ENCODE measurements around the gene SCYL1.

The SCYL1 gene

DNA sequence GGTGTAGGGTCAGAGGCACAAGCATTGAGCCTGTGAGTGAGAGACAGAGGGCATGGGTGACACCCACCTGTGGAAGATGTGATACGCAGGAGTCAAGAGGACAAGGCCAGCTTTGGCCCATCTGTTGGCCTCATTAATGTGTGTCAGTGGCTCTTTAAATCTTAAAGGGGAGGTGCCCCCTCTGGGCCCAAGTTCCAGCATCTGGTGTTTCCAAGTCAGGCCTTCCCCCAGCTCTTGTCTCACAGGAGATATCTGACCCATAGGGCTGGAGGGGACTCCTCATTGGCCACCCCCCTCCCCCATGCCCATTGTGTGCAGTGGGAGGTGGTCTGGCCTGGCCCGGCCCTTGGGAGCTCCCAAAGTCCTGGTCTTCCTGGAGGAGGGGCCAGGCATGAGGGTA, 61.8 kb downstream of the SCYL1 start:
- no peak for DNase-seq

Data from NCI-H1092 (cell line).